ENCODE measurements around the gene ANXA5. TPM values are rescaled to one million over a fixed set of nuclear protein-coding genes. Genes with fewer than 3 reads are reported as not detected.

ANXA5 gene
- total and polyA plus RNA-seq, 2 donors (not counting 1 experiment from before 2014, with no cell fraction given) = 602 to 2,025 TPM

GRCh38 chr4:121690001-121690400 lies 6.8 kb downstream of the ANXA5 start:
- peak overlapping the region; percentile 2 to 40 (median 27) for H3K4me3 ChIP-seq (replicated peaks in 1 of 4; ENCODE audit: control extremely low read depth in 1 of 4, insufficient read depth in 1 of 4, low read depth in 3 of 4, low read length in 4 of 4)
- peaks cover 8% of the 10 kb centered on the region for H4K20me1 ChIP-seq (ENCODE audit: control insufficient read depth, extremely low read depth, insufficient read depth, low read length)
- peaks cover 21% of the 10 kb centered on the region for H3K4me1 ChIP-seq (ENCODE audit: control insufficient read depth, extremely low read depth, insufficient read depth, low read length)
- peak; percentile 43 to 87 for DNase-seq (ENCODE audit: low read depth in 2 of 2)
- peak overlapping the region; percentile 95 for H3K27ac ChIP-seq (ENCODE audit: insufficient read depth, low read length)
- H2AFZ ChIP-seq (ENCODE audit: low read length) = no peak overlapping the region
- peaks cover 16% of the 10 kb centered on the region for H3K36me3 ChIP-seq (ENCODE audit: control insufficient read depth, insufficient read depth, low read length)
- H3K27me3 ChIP-seq (ENCODE audit: control insufficient read depth, insufficient read depth, low read length) = no peaks in the 10 kb centered on the region
- TF ChIP-seq EZH2 (IDR thresholded peaks at IDR 0.05; ENCODE audit: low read length, missing control alignments) = no peak
- no peak for TF ChIP-seq CTCF (conservative IDR thresholded peaks at IDR 0.05 in 1 of 2, IDR thresholded peaks at IDR 0.05 in 1 of 2; ENCODE audit: low read depth in 1 of 2, low read length in 2 of 2)
- H3K9me3 ChIP-seq (ENCODE audit: control insufficient read depth, insufficient read depth, low read depth, low read length) = no peaks in the 10 kb centered on the region
- H3K9ac ChIP-seq (ENCODE audit: insufficient read depth, low read length) = peak overlapping the region; percentile 46
- H3K79me2 ChIP-seq (ENCODE audit: control insufficient read depth, insufficient read depth, low read length) = peaks cover 83% of the 10 kb centered on the region
- H3K4me2 ChIP-seq (ENCODE audit: extremely low read depth, insufficient read depth, low read length) = peak overlapping the region; percentile 74

GRCh38 chr4:121688701-121689100 lies 8.1 kb downstream of the ANXA5 start:
- H2AFZ ChIP-seq (ENCODE audit: low read length) = no peak overlapping the region
- peaks cover 82% of the 10 kb centered on the region for H3K79me2 ChIP-seq (ENCODE audit: control insufficient read depth, insufficient read depth, low read length)
- no peak overlapping the region for H3K4me3 ChIP-seq (replicated peaks in 1 of 4; ENCODE audit: control extremely low read depth in 1 of 4, insufficient read depth in 1 of 4, low read depth in 3 of 4, low read length in 4 of 4)
- no peak for TF ChIP-seq CTCF (conservative IDR thresholded peaks at IDR 0.05 in 1 of 2, IDR thresholded peaks at IDR 0.05 in 1 of 2; ENCODE audit: low read depth in 1 of 2, low read length in 2 of 2)
- TF ChIP-seq EZH2 (IDR thresholded peaks at IDR 0.05; ENCODE audit: low read length, missing control alignments) = no peak
- H3K36me3 ChIP-seq (ENCODE audit: control insufficient read depth, insufficient read depth, low read length) = peaks cover 21% of the 10 kb centered on the region
- no peak for DNase-seq (ENCODE audit: low read depth in 2 of 2)
- no peaks in the 10 kb centered on the region for H3K27me3 ChIP-seq (ENCODE audit: control insufficient read depth, insufficient read depth, low read length)
- H3K27ac ChIP-seq (ENCODE audit: insufficient read depth, low read length) = peak overlapping the region; percentile 40
- no peaks in the 10 kb centered on the region for H3K9me3 ChIP-seq (ENCODE audit: control insufficient read depth, insufficient read depth, low read depth, low read length)
- peak overlapping the region; percentile 35 for H3K4me2 ChIP-seq (ENCODE audit: extremely low read depth, insufficient read depth, low read length)
- no peak overlapping the region for H3K9ac ChIP-seq (ENCODE audit: insufficient read depth, low read length)
- H4K20me1 ChIP-seq (ENCODE audit: control insufficient read depth, extremely low read depth, insufficient read depth, low read length) = peaks cover 8% of the 10 kb centered on the region
- peaks cover 21% of the 10 kb centered on the region for H3K4me1 ChIP-seq (ENCODE audit: control insufficient read depth, extremely low read depth, insufficient read depth, low read length)

GRCh38 chr4:121688261-121688660 lies 8.5 kb downstream of the ANXA5 start:
- H3K79me2 ChIP-seq (ENCODE audit: control insufficient read depth, insufficient read depth, low read length) = peaks cover 81% of the 10 kb centered on the region
- TF ChIP-seq EZH2 (IDR thresholded peaks at IDR 0.05; ENCODE audit: low read length, missing control alignments) (no peak), CTCF (conservative IDR thresholded peaks at IDR 0.05 in 1 of 2, IDR thresholded peaks at IDR 0.05 in 1 of 2; ENCODE audit: low read depth in 1 of 2, low read length in 2 of 2) (no peak)
- no peak overlapping the region for H3K9ac ChIP-seq (ENCODE audit: insufficient read depth, low read length)
- peaks cover 21% of the 10 kb centered on the region for H3K36me3 ChIP-seq (ENCODE audit: control insufficient read depth, insufficient read depth, low read length)
- H3K4me2 ChIP-seq (ENCODE audit: extremely low read depth, insufficient read depth, low read length) = no peak overlapping the region
- H4K20me1 ChIP-seq (ENCODE audit: control insufficient read depth, extremely low read depth, insufficient read depth, low read length) = peaks cover 8% of the 10 kb centered on the region
- no peak overlapping the region for H2AFZ ChIP-seq (ENCODE audit: low read length)
- H3K9me3 ChIP-seq (ENCODE audit: control insufficient read depth, insufficient read depth, low read depth, low read length) = no peaks in the 10 kb centered on the region
- no peak overlapping the region for H3K4me3 ChIP-seq (replicated peaks in 1 of 4; ENCODE audit: control extremely low read depth in 1 of 4, insufficient read depth in 1 of 4, low read depth in 3 of 4, low read length in 4 of 4)
- no peak for DNase-seq (ENCODE audit: low read depth in 2 of 2)
- H3K4me1 ChIP-seq (ENCODE audit: control insufficient read depth, extremely low read depth, insufficient read depth, low read length) = peaks cover 21% of the 10 kb centered on the region
- no peaks in the 10 kb centered on the region for H3K27me3 ChIP-seq (ENCODE audit: control insufficient read depth, insufficient read depth, low read length)
- H3K27ac ChIP-seq (ENCODE audit: insufficient read depth, low read length) = peak overlapping the region; percentile 40
